H9 (cell line): Measurements from ENCODE around the gene COMP. TPM values are rescaled to one million over a fixed set of nuclear protein-coding genes. Genes with fewer than 3 reads are reported as not detected.
A peak's percentile ranks its signal among the peaks of the same experiment; 100 is the strongest.

ENCODE experiments used
- DNase-seq: peaks from one replicate; pipeline ENCODE4 v3.0.0-alpha.2; 2017
- H2AFZ ChIP-seq: one replicate; pipeline ENCODE4 v1.6.1; 2013; ENCODE audit warnings: mild to moderate bottlenecking, low read length, control low read depth, moderate library complexity
- H2AK5ac ChIP-seq: 2 replicates; pipeline ENCODE4 v1.6.1; 2013; ENCODE audit warnings: low read length, control low read depth, mixed read lengths; ENCODE audit not compliant: insufficient read length
- H2BK120ac ChIP-seq: one replicate; pipeline ENCODE4 v1.6.1; 2013; ENCODE audit warnings: low read depth, mild to moderate bottlenecking, low read length, control low read depth, inconsistent platforms; ENCODE audit not compliant: poor library complexity, severe bottlenecking
- H2BK12ac ChIP-seq: 2 replicates; pipeline ENCODE4 v1.6.1; 2013; ENCODE audit warnings: low read length, control low read depth, mixed read lengths, low read depth; ENCODE audit not compliant: insufficient read length
- H2BK15ac ChIP-seq: 2 replicates; pipeline ENCODE4 v1.6.1; 2013; ENCODE audit warnings: low read depth, low read length, control low read depth
- H2BK20ac ChIP-seq: one replicate; pipeline ENCODE4 v1.6.1; 2013; ENCODE audit warnings: low read depth, mild to moderate bottlenecking, low read length, control low read depth, inconsistent platforms; ENCODE audit not compliant: poor library complexity, severe bottlenecking
- H2BK5ac ChIP-seq: 2 replicates; pipeline ENCODE4 v1.6.1; 2013; ENCODE audit warnings: low read length, control low read depth, mixed read lengths; ENCODE audit not compliant: insufficient read length
- H3K14ac ChIP-seq: 2 replicates; pipeline ENCODE4 v1.6.1; 2013; ENCODE audit warnings: low read length, control low read depth; ENCODE audit not compliant: insufficient read depth
- H3K18ac ChIP-seq: 2 replicates; pipeline ENCODE4 v1.6.1; 2013; ENCODE audit warnings: low read depth, mild to moderate bottlenecking, mixed read lengths, low read length, control low read depth; ENCODE audit not compliant: insufficient read length
- H3K23ac ChIP-seq: 2 replicates; pipeline ENCODE4 v1.6.1; 2013; ENCODE audit warnings: low read length, control low read depth, mixed read lengths, low read depth; ENCODE audit not compliant: insufficient read length
- H3K23me2 ChIP-seq: 2 replicates; pipeline ENCODE4 v1.6.1; 2013; ENCODE audit warnings: low read depth, mild to moderate bottlenecking, mixed read lengths, low read length, control low read depth; ENCODE audit not compliant: insufficient read length, poor library complexity, severe bottlenecking
- H3K27ac ChIP-seq: 2 replicates; pipeline ENCODE4 v1.5.1; 2013; ENCODE audit warnings: low read length, control low read depth, mixed read lengths, low read depth; ENCODE audit not compliant: insufficient read length
- H3K27me3 ChIP-seq: 2 replicates; pipeline ENCODE4 v1.6.1; 2013; ENCODE audit warnings: low read length, control low read depth, inconsistent platforms; ENCODE audit not compliant: insufficient read depth
- H3K4ac ChIP-seq: 2 replicates; pipeline ENCODE4 v1.6.1; 2013; ENCODE audit warnings: low read depth, mild to moderate bottlenecking, control low read depth, inconsistent platforms, low read length, moderate library complexity
- H3K4me1 ChIP-seq: 2 replicates; pipeline ENCODE4 v1.6.1; 2013; ENCODE audit warnings: low read length, control low read depth, inconsistent platforms; ENCODE audit not compliant: insufficient read depth
- H3K4me2 ChIP-seq: 2 replicates; pipeline ENCODE4 v1.6.1; 2013; ENCODE audit warnings: low read length, control low read depth, mixed read lengths; ENCODE audit not compliant: insufficient read length, insufficient read depth
- H3K56ac ChIP-seq: 2 replicates; pipeline ENCODE4 v1.6.1; 2013; ENCODE audit warnings: low read depth, mild to moderate bottlenecking, mixed read lengths, low read length, control low read depth; ENCODE audit not compliant: insufficient read length
- H3K79me1 ChIP-seq: 2 replicates; pipeline ENCODE4 v1.6.1; 2013; ENCODE audit warnings: low read depth, mild to moderate bottlenecking, moderate library complexity, low read length, control low read depth, inconsistent platforms; ENCODE audit not compliant: insufficient read depth, poor library complexity, severe bottlenecking
- H3K79me2 ChIP-seq: 2 replicates; pipeline ENCODE4 v1.6.1; 2013; ENCODE audit warnings: low read length, control low read depth, inconsistent platforms; ENCODE audit not compliant: insufficient read depth
- H3K9ac ChIP-seq: 2 replicates; pipeline ENCODE4 v1.6.1; 2013; ENCODE audit warnings: low read length, control low read depth, mixed read lengths; ENCODE audit not compliant: insufficient read length; ENCODE audit errors: extremely low read depth
- H3K9me3 ChIP-seq: one replicate; pipeline ENCODE4 v1.6.1; 2013; ENCODE audit warnings: low read depth, low read length, inconsistent platforms; ENCODE audit not compliant: control insufficient read depth
- H3T11ph ChIP-seq: one replicate; pipeline ENCODE4 v1.6.1; 2013; ENCODE audit warnings: mild to moderate bottlenecking, low read length, control low read depth, inconsistent platforms
- H4K20me1 ChIP-seq: one replicate; pipeline ENCODE4 v1.6.1; 2013; ENCODE audit not compliant: control insufficient read depth, insufficient read length, insufficient read depth
- H4K5ac ChIP-seq: 2 replicates; pipeline ENCODE4 v1.6.1; 2013; ENCODE audit warnings: low read depth, mild to moderate bottlenecking, mixed read lengths, low read length, control low read depth; ENCODE audit not compliant: insufficient read length
- H4K8ac ChIP-seq: replicated peaks from 2 replicates; pipeline ENCODE4 v1.6.1; 2013; ENCODE audit warnings: low read length, control low read depth, mixed read lengths, low read depth; ENCODE audit not compliant: insufficient read length
- H4K91ac ChIP-seq: 2 replicates; pipeline ENCODE4 v1.6.1; 2013; ENCODE audit warnings: low read depth, mild to moderate bottlenecking, moderate library complexity, mixed read lengths, low read length, control low read depth; ENCODE audit not compliant: insufficient read length
- H3K27ac Mint-ChIP-seq, 3 experiments: 2 replicates in 2 of 3; 3 replicates in 1 of 3; pipeline ENCODE4 v1.8.0; 2020 to 2021; ENCODE audit warnings: mixed read lengths in 3 of 3, mild to moderate bottlenecking in 1 of 3, moderate library complexity in 1 of 3
- H3K27me3 Mint-ChIP-seq: 2 replicates; pipeline ENCODE4 v1.8.0; 2021; ENCODE audit warnings: low read depth, mild to moderate bottlenecking, moderate library complexity, mixed read lengths
- H3K36me3 Mint-ChIP-seq, 3 experiments: 2 replicates in 2 of 3; 3 replicates in 1 of 3; pipeline ENCODE4 v1.8.0; 2020 to 2021; ENCODE audit warnings: low read depth in 3 of 3, mixed read lengths in 3 of 3; ENCODE audit not compliant: insufficient read depth in 1 of 3
- H3K4me1 Mint-ChIP-seq, 2 experiments: 2 replicates each; pipeline ENCODE4 v1.8.0; 2020; ENCODE audit warnings: mixed read lengths in 2 of 2
- H3K4me3 Mint-ChIP-seq, 2 experiments: 2 replicates in 1 of 2; 3 replicates in 1 of 2; pipeline ENCODE4 v1.8.0; 2020 to 2021; ENCODE audit warnings: mild to moderate bottlenecking in 2 of 2, mixed read lengths in 2 of 2, moderate library complexity in 1 of 2
- H3K9me3 Mint-ChIP-seq, 2 experiments: 2 replicates in 1 of 2; 3 replicates in 1 of 2; pipeline ENCODE4 v1.8.0; 2020; ENCODE audit warnings: mild to moderate bottlenecking in 2 of 2, mixed read lengths in 2 of 2, moderate library complexity in 1 of 2
- WGBS: extraction: QIAGEN DNeasy Blood & Tissue Kit; methylation state at CpG from one replicate; pipeline ENCODE4 v1.1.7; 2013; ENCODE audit warnings: missing lambda C conversion rate, low lambda C conversion rate, mixed read lengths; ENCODE audit not compliant: insufficient read length; ENCODE audit errors: extremely low coverage; 5-methylcytosine and 5-hydroxymethylcytosine counted together
- total RNA-seq: library from RNA; stranded (reverse); gene quantifications from 2 replicates; pipeline ENCODE4 v1.2.1, GENCODE V29; 2021
- TF ChIP-seq, protein P1 (sequence below): fragments of 200-600 bp; sonication (generic); conservative IDR thresholded peaks from 3 replicates; pipeline ENCODE4 v1.8.0; 2021; ENCODE audit warnings: antibody characterized with exemption, mild to moderate bottlenecking

The COMP gene
- total RNA-seq, 1 experiment from 2014 or later, result 0.15 TPM

DNA sequence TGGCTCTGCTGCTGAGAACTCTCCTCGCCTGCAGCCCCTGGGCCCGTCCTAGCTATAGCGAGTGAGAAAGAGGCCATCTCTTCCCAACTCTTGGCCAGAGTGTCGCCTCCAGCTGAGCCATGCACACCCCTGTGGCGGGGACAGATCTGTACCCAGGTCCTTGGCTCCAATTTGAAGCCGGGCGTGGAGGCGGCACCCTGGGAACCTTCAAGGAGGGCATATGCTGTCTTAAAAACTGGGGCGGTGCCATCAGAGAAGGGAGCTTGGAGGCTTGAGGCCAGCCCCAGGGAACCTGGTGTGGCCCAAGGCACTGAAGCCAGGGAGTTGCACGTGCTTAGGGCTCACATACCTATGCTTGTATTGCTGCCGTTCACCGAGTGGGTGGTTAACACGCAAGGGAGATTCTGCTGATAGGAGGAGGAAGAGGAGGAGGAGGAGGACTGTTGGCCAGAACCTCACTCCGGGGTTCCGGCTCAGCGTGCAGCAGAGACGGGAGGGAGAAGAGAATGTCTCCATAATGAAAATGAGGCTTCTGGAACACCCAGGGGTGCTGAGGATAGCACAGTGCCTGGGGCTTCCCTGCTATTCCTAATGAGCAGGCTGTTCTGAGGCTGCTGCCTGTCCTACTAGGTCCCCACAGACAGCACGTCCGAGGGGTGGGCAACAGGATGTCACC lies 40.7 kb downstream of the COMP start:
- Histone ChIP-seq H3K56ac (no peak overlapping the region), H3K9me3 (no peaks in the 10 kb centered on the region), H2AFZ (no peak overlapping the region), H2BK20ac (no peak overlapping the region), H3K9ac (no peak overlapping the region), H4K8ac (no peak overlapping the region), H3K4ac (no peak overlapping the region), H2BK15ac (no peak overlapping the region), H3K27me3 (no peaks in the 10 kb centered on the region), H3K14ac (no peak overlapping the region), H3K4me2 (no peak overlapping the region), H3T11ph (no peak overlapping the region), H3K27ac (no peak overlapping the region), H3K79me2 (no peaks in the 10 kb centered on the region), H3K18ac (no peak overlapping the region), H3K23ac (no peak overlapping the region), H4K20me1 (no peaks in the 10 kb centered on the region), H4K5ac (no peak overlapping the region), H2BK12ac (no peak overlapping the region), H4K91ac (no peak overlapping the region), H2AK5ac (no peak overlapping the region), H2BK5ac (no peak overlapping the region), H3K23me2 (no peaks in the 10 kb centered on the region), H2BK120ac (no peak overlapping the region), H3K79me1 (no peaks in the 10 kb centered on the region), H3K4me1 (no peaks in the 10 kb centered on the region)
- no peaks in the 10 kb centered on the region for H3K9me3 Mint-ChIP-seq
- TF ChIP-seq, protein P1, sequence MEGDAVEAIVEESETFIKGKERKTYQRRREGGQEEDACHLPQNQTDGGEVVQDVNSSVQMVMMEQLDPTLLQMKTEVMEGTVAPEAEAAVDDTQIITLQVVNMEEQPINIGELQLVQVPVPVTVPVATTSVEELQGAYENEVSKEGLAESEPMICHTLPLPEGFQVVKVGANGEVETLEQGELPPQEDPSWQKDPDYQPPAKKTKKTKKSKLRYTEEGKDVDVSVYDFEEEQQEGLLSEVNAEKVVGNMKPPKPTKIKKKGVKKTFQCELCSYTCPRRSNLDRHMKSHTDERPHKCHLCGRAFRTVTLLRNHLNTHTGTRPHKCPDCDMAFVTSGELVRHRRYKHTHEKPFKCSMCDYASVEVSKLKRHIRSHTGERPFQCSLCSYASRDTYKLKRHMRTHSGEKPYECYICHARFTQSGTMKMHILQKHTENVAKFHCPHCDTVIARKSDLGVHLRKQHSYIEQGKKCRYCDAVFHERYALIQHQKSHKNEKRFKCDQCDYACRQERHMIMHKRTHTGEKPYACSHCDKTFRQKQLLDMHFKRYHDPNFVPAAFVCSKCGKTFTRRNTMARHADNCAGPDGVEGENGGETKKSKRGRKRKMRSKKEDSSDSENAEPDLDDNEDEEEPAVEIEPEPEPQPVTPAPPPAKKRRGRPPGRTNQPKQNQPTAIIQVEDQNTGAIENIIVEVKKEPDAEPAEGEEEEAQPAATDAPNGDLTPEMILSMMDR, result no peak
- no CpG with 5 or more reads among the region's 19 CpGs for WGBS
- peaks cover 8 to 21% of the 10 kb centered on the region in 2 experiments for H3K4me1 Mint-ChIP-seq
- no peaks in the 10 kb centered on the region for H3K27me3 Mint-ChIP-seq
- peak overlapping the region in 1 of 3 experiments; percentile 5; a peak in 1 of 7 replicates for H3K27ac Mint-ChIP-seq
- no peak overlapping the region for H3K4me3 Mint-ChIP-seq
- DNase-seq, result no peak
- H3K36me3 Mint-ChIP-seq, result peaks cover 3 to 29% (median 11%) of the 10 kb centered on the region in 3 experiments; a peak in 6 of 7 replicates
